ENCODE measurements around the gene CARS2. TPM values are rescaled to one million over a fixed set of nuclear protein-coding genes. Genes with fewer than 3 reads are reported as not detected.

CARS2 gene
- total RNA-seq, 1 donor from 2014 or later, result 36.0 TPM

- Mint-ChIP-seq H3K4me1 (ENCODE audit: unreplicated experiment) (no peaks in the 10 kb centered on the region), H3K27ac (ENCODE audit: unreplicated experiment) (no peak overlapping the region), H3K9me3 (ENCODE audit: unreplicated experiment) (no peaks in the 10 kb centered on the region), H3K4me3 (ENCODE audit: unreplicated experiment) (no peak overlapping the region), H3K36me3 (ENCODE audit: low read depth, unreplicated experiment) (peaks cover 17% of the 10 kb centered on the region), H3K27me3 (ENCODE audit: unreplicated experiment) (peaks cover 3% of the 10 kb centered on the region)
- TF ChIP-seq, protein P1, sequence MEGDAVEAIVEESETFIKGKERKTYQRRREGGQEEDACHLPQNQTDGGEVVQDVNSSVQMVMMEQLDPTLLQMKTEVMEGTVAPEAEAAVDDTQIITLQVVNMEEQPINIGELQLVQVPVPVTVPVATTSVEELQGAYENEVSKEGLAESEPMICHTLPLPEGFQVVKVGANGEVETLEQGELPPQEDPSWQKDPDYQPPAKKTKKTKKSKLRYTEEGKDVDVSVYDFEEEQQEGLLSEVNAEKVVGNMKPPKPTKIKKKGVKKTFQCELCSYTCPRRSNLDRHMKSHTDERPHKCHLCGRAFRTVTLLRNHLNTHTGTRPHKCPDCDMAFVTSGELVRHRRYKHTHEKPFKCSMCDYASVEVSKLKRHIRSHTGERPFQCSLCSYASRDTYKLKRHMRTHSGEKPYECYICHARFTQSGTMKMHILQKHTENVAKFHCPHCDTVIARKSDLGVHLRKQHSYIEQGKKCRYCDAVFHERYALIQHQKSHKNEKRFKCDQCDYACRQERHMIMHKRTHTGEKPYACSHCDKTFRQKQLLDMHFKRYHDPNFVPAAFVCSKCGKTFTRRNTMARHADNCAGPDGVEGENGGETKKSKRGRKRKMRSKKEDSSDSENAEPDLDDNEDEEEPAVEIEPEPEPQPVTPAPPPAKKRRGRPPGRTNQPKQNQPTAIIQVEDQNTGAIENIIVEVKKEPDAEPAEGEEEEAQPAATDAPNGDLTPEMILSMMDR (IDR thresholded peaks at IDR 0.05; ENCODE audit: unreplicated experiment), result no peak
- DNase-seq (ENCODE audit: low spot score), result no peak
Measured at GRCh38 chr13:110683203-110683883, 22.6 kb downstream of the CARS2 start.

DNA sequence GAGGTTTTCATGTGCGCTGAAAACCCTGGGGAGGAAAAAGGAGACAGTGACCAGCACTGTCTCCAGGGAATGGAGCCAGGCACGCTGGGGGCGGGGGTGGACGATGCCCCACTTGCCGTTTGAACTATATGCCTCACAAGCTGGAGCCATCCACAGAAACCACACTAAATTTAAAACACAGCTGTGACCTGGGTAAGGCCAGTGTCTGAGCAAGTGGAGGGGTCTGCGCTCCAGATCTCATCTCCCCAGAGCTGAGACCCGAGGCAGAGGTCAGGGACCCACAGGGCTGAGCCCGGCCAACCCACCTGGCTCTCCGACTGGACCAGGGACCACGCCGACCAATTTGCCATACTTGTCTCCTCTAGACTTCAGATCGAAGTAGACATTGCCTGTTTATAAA, 23.2 kb downstream of the CARS2 start:
- H3K27ac Mint-ChIP-seq (ENCODE audit: unreplicated experiment), result no peak overlapping the region
- DNase-seq (ENCODE audit: low spot score), result no peak
- H3K9me3 Mint-ChIP-seq (ENCODE audit: unreplicated experiment), result no peaks in the 10 kb centered on the region
- peaks cover 21% of the 10 kb centered on the region for H3K36me3 Mint-ChIP-seq (ENCODE audit: low read depth, unreplicated experiment)
- TF ChIP-seq, protein P1 (IDR thresholded peaks at IDR 0.05; ENCODE audit: unreplicated experiment), result no peak
- H3K4me3 Mint-ChIP-seq (ENCODE audit: unreplicated experiment), result no peak overlapping the region
- no peaks in the 10 kb centered on the region for H3K4me1 Mint-ChIP-seq (ENCODE audit: unreplicated experiment)
- H3K27me3 Mint-ChIP-seq (ENCODE audit: unreplicated experiment), result peaks cover 3% of the 10 kb centered on the region

DNA sequence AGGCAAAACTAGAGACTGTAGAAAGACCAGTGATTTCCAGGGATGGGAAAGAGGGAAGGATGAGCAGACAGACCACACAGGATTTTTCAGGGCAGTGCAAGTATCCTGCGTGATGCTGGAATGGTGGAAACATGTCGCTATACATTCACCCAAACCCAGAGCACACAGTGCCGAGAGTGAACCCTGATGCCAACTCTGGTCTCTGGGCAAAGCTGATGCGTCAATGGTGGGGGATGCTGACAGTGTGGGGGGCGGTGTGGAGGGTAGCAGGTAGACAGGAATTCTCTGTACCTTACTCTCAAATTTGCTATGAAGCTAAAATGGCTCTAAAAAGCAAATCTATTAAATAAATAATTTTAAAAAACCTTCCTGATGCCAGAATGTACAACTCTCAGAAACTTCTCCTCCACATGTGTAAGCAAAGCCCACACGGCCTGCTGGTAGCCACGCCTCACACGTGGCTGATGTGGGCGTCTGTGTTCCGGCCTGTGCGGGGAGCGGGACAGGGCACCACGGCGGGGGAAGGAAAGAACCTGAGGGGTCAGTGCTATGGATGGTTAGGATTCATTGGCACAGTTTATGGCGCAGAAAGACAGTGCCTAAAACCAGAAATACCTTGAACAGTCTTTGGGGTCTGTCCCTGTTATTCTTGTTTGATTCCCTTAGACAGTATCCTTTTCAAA, 23.9 kb downstream of the CARS2 start:
- no peaks in the 10 kb centered on the region for H3K4me1 Mint-ChIP-seq (ENCODE audit: unreplicated experiment)
- peaks cover 3% of the 10 kb centered on the region for H3K27me3 Mint-ChIP-seq (ENCODE audit: unreplicated experiment)
- H3K4me3 Mint-ChIP-seq (ENCODE audit: unreplicated experiment), result peak overlapping the region; percentile 7
- TF ChIP-seq, protein P1 (IDR thresholded peaks at IDR 0.05; ENCODE audit: unreplicated experiment), result no peak
- H3K27ac Mint-ChIP-seq (ENCODE audit: unreplicated experiment), result no peak overlapping the region
- peaks cover 21% of the 10 kb centered on the region for H3K36me3 Mint-ChIP-seq (ENCODE audit: low read depth, unreplicated experiment)
- H3K9me3 Mint-ChIP-seq (ENCODE audit: unreplicated experiment), result no peaks in the 10 kb centered on the region
- no peak for DNase-seq (ENCODE audit: low spot score)

DNA sequence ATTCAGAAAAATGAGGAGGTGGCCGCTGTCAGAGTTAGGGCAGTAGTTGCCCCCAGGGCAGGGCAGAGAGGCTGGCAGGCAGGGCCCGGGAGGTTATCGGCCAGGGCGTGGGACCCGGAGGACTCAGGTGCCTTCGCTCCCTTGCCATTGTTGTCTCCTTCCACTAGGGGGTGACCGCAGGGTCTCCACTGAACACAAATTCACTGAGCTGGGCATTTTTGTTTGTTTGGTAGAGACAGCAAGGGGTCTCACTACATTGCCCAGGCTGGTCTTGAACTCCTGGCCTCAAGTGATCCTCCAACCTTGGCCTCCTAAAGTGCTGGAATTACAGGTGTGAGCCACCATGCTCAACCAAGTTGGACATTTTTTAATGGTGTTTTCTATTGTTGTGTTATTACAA, 25.1 kb downstream of the CARS2 start:
- Mint-ChIP-seq H3K27me3 (ENCODE audit: unreplicated experiment) (peaks cover 3% of the 10 kb centered on the region), H3K36me3 (ENCODE audit: low read depth, unreplicated experiment) (peaks cover 31% of the 10 kb centered on the region), H3K27ac (ENCODE audit: unreplicated experiment) (no peak overlapping the region), H3K4me1 (ENCODE audit: unreplicated experiment) (no peaks in the 10 kb centered on the region), H3K9me3 (ENCODE audit: unreplicated experiment) (no peaks in the 10 kb centered on the region), H3K4me3 (ENCODE audit: unreplicated experiment) (no peak overlapping the region)
- peak; percentile 43 for DNase-seq (ENCODE audit: low spot score)
- TF ChIP-seq, protein P1 (IDR thresholded peaks at IDR 0.05; ENCODE audit: unreplicated experiment), result peak; percentile 61

All from endothelial cell (in vitro differentiated cells).